Stimulated activated CD4-positive, alpha-beta T cell treated with anti-CD3 and anti-CD28 coated beads, Interleukin-15, amount 100 ng/mL, for 48 hours (primary cell): Measurements from ENCODE around the gene C1GALT1.

Experiments used
- DNase-seq, 2 donors: peaks; one replicate each; pipeline ENCODE4 v3.0.0-alpha.2; 2020; ENCODE audit warnings: low read depth in 2 of 2

The C1GALT1 gene

GRCh38 chr7:7272294-7272693 is 90.0 kb downstream of the C1GALT1 start:
- no peak for DNase-seq

GRCh38 chr7:7274782-7275181 is 92.4 kb downstream of the C1GALT1 start:
- DNase-seq, result no peak

- no peak for DNase-seq
These were observed 93.8 kb downstream of the C1GALT1 start for GRCh38 chr7:7276161-7276560.

GRCh38 chr7:7290429-7291122 is 108.2 kb downstream of the C1GALT1 start:
- no peak for DNase-seq

- no peak for DNase-seq
These were observed 109.7 kb downstream of the C1GALT1 start for GRCh38 chr7:7292085-7292484.

GRCh38 chr7:7292608-7293007 is 110.3 kb downstream of the C1GALT1 start:
- DNase-seq, result no peak

GRCh38 chr7:7293092-7293491 is 110.7 kb downstream of the C1GALT1 start:
- DNase-seq, result no peak

GRCh38 chr7:7294911-7295310 is 112.6 kb downstream of the C1GALT1 start:
- DNase-seq, result no peak
